ENCODE data around the gene TCAIM.

- TF ChIP-seq CTCF (IDR thresholded peaks at IDR 0.05 in 2 of 3, conservative IDR thresholded peaks at IDR 0.05 in 1 of 3; ENCODE audit: borderline replicate concordance in 1 of 3, insufficient read depth in 1 of 3, low read depth in 2 of 3, low read length in 2 of 3) (no peak), ELF1 (IDR thresholded peaks at IDR 0.05; ENCODE audit: borderline replicate concordance, low read depth) (no peak), ATF3 (IDR thresholded peaks at IDR 0.05) (no peak), POLR2A (IDR thresholded peaks at IDR 0.05; ENCODE audit: borderline replicate concordance, extremely low read depth, insufficient read depth, insufficient read length) (no peak), EZH2 (IDR thresholded peaks at IDR 0.05) (no peak), JUND (IDR thresholded peaks at IDR 0.05) (no peak), MAX (IDR thresholded peaks at IDR 0.05) (no peak), POLR2AphosphoS5 (IDR thresholded peaks at IDR 0.05; ENCODE audit: low read depth, low read length) (no peak), SIN3A (IDR thresholded peaks at IDR 0.05; ENCODE audit: low read depth) (no peak), CEBPB (IDR thresholded peaks at IDR 0.05; ENCODE audit: low read depth) (no peak), YY1 (IDR thresholded peaks at IDR 0.05; ENCODE audit: extremely low read depth, insufficient replicate concordance, low read depth, low read length) (no peak), TCF7L2 (IDR thresholded peaks at IDR 0.05; ENCODE audit: borderline replicate concordance, extremely low read depth, insufficient read depth, insufficient read length) (no peak), EZH2phosphoT487 (IDR thresholded peaks at IDR 0.05; ENCODE audit: borderline replicate concordance) (no peak)
- TF ChIP-seq, protein P1, sequence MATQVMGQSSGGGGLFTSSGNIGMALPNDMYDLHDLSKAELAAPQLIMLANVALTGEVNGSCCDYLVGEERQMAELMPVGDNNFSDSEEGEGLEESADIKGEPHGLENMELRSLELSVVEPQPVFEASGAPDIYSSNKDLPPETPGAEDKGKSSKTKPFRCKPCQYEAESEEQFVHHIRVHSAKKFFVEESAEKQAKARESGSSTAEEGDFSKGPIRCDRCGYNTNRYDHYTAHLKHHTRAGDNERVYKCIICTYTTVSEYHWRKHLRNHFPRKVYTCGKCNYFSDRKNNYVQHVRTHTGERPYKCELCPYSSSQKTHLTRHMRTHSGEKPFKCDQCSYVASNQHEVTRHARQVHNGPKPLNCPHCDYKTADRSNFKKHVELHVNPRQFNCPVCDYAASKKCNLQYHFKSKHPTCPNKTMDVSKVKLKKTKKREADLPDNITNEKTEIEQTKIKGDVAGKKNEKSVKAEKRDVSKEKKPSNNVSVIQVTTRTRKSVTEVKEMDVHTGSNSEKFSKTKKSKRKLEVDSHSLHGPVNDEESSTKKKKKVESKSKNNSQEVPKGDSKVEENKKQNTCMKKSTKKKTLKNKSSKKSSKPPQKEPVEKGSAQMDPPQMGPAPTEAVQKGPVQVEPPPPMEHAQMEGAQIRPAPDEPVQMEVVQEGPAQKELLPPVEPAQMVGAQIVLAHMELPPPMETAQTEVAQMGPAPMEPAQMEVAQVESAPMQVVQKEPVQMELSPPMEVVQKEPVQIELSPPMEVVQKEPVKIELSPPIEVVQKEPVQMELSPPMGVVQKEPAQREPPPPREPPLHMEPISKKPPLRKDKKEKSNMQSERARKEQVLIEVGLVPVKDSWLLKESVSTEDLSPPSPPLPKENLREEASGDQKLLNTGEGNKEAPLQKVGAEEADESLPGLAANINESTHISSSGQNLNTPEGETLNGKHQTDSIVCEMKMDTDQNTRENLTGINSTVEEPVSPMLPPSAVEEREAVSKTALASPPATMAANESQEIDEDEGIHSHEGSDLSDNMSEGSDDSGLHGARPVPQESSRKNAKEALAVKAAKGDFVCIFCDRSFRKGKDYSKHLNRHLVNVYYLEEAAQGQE (IDR thresholded peaks at IDR 0.05; ENCODE audit: low read depth): no peak
These were observed 10.4 kb downstream of the TCAIM start for GRCh38 chr3:44348993-44349392.

All from HCT116 (cell line).